Measurements from ENCODE around the gene OR5L1. TPM values are rescaled to one million over a fixed set of nuclear protein-coding genes. Genes with fewer than 3 reads are reported as not detected.

Gene OR5L1
- total RNA-seq, 1 experiment from 2014 or later = not detected

DNA sequence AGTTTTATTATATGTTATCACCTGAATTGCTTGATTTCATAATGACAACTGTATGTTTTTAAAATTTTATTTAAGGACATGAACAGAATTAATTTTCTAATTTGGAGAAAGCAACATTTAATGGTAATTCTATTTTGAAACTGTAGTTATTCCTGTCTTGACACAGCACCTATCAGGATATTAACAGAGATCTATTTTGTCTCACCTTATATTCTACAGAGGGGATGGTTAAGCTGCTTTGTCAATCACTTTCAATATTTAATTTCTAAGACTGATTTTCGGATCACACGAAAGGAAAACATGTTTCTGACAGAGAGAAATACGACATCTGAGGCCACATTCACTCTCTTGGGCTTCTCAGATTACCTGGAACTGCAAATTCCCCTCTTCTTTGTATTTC is 27.3 kb downstream of the OR5L1 start, which contains the start of gene OR5D16:
TSS of gene OR5D16 (plus strand) at position 301 of the 400 bp plus-strand sequence. CDS start at position 301, 0 bp downstream.
- Histone ChIP-seq H3K4me1 (ENCODE audit: low read length) (no peaks in the 10 kb centered on the region), H3K79me2 (ENCODE audit: low read length) (no peaks in the 10 kb centered on the region), H4K20me1 (ENCODE audit: insufficient read depth, low read depth, low read length) (no peaks in the 10 kb centered on the region), H3K4me2 (ENCODE audit: low read depth, low read length, poor library complexity, severe bottlenecking) (no peak within 1 kb of the TSS), H3K27ac (ENCODE audit: low read length) (no peak within 1 kb of the TSS), H3K4me3 (ENCODE audit: low read length) (no peak within 1 kb of the TSS), H3K9ac (ENCODE audit: low read length) (no peak within 1 kb of the TSS), H3K36me3 (ENCODE audit: insufficient read depth, low read length) (no peaks in the 10 kb centered on the region), H3K27me3 (ENCODE audit: low read length) (no peaks in the 10 kb centered on the region), H2AFZ (ENCODE audit: low read length) (no peak within 1 kb of the TSS), H3K9me3 (ENCODE audit: low read length) (peaks cover 17% of the 10 kb centered on the region), H3K9me2 (replicated peaks; ENCODE audit: insufficient read depth, low read length) (no peaks in the 10 kb centered on the region)
- DNase-seq = no peak

- no peak overlapping the region for H3K9ac ChIP-seq (ENCODE audit: low read length)
These were observed 36.3 kb downstream of the OR5L1 start for GRCh38 chr11:55847453-55847852.

DNA sequence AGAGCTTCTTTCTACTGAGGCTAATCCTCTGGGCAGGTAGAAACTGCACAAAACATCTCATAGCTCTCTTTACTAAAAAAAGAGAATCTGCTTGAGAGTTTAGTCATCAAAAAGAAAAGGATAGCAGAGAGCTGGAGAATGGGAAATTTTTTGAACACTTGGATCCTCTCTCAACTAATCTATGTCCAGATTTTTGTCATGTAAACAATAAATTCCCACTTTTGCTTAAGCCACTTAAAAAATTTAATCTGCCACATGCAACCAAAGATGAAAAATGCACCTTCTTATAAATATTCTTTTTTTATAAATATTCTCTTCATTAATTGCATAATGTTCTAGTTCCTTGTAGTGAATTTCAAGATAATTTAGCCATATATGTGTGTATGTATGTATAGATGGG is 37.9 kb downstream of the OR5L1 start:
- H3K9ac ChIP-seq (ENCODE audit: low read length) = no peak overlapping the region
- no peaks in the 10 kb centered on the region for H3K9me2 ChIP-seq (replicated peaks; ENCODE audit: insufficient read depth, low read length)
- DNase-seq = no peak
- peaks cover 28% of the 10 kb centered on the region for H3K9me3 ChIP-seq (ENCODE audit: low read length)
- no peaks in the 10 kb centered on the region for H3K36me3 ChIP-seq (ENCODE audit: insufficient read depth, low read length)
- no peak overlapping the region for H3K27ac ChIP-seq (ENCODE audit: low read length)
- H3K79me2 ChIP-seq (ENCODE audit: low read length) = no peaks in the 10 kb centered on the region
- H3K4me1 ChIP-seq (ENCODE audit: low read length) = no peaks in the 10 kb centered on the region
- no peaks in the 10 kb centered on the region for H3K27me3 ChIP-seq (ENCODE audit: low read length)
- no peak overlapping the region for H3K4me2 ChIP-seq (ENCODE audit: low read depth, low read length, poor library complexity, severe bottlenecking)
- no peaks in the 10 kb centered on the region for H4K20me1 ChIP-seq (ENCODE audit: insufficient read depth, low read depth, low read length)
- no peak overlapping the region for H3K4me3 ChIP-seq (ENCODE audit: low read length)
- no peak overlapping the region for H2AFZ ChIP-seq (ENCODE audit: low read length)

More at GRCh38 chr11:55847453-55847852, 36.3 kb downstream of the OR5L1 start:
- no peak overlapping the region for H3K4me3 ChIP-seq (ENCODE audit: low read length)
- H3K9me3 ChIP-seq (ENCODE audit: low read length) = peaks cover 25% of the 10 kb centered on the region
- no peaks in the 10 kb centered on the region for H3K27me3 ChIP-seq (ENCODE audit: low read length)
- no peak overlapping the region for H2AFZ ChIP-seq (ENCODE audit: low read length)
- no peak overlapping the region for H3K27ac ChIP-seq (ENCODE audit: low read length)
- no peak for DNase-seq
- H3K36me3 ChIP-seq (ENCODE audit: insufficient read depth, low read length) = no peaks in the 10 kb centered on the region
- H3K9me2 ChIP-seq (replicated peaks; ENCODE audit: insufficient read depth, low read length) = no peaks in the 10 kb centered on the region
- no peaks in the 10 kb centered on the region for H3K4me1 ChIP-seq (ENCODE audit: low read length)
- no peaks in the 10 kb centered on the region for H3K79me2 ChIP-seq (ENCODE audit: low read length)
- no peak overlapping the region for H3K4me2 ChIP-seq (ENCODE audit: low read depth, low read length, poor library complexity, severe bottlenecking)
- no peaks in the 10 kb centered on the region for H4K20me1 ChIP-seq (ENCODE audit: insufficient read depth, low read depth, low read length)

DNA sequence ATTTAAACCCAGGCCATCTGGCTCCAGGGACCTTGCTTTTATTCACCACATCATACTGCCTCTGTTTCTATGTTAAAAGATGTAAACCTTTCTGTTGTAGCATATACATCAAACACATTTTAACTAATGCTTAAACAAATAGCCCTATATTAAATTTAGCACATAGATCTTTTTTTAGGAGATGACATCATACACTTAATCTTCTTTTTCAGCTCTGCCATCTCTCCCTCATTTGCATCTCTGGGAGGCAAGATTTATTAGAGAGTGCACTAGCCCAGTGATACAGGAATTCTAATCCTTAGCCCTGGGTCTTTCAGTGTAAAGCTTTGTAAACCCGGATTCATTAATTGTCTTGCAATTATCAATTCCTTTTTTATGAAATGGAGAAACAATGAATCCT is 41.0 kb downstream of the OR5L1 start:
- no peak overlapping the region for H3K4me2 ChIP-seq (ENCODE audit: low read depth, low read length, poor library complexity, severe bottlenecking)
- H3K27me3 ChIP-seq (ENCODE audit: low read length) = no peaks in the 10 kb centered on the region
- no peaks in the 10 kb centered on the region for H3K79me2 ChIP-seq (ENCODE audit: low read length)
- no peaks in the 10 kb centered on the region for H3K9me2 ChIP-seq (replicated peaks; ENCODE audit: insufficient read depth, low read length)
- no peaks in the 10 kb centered on the region for H3K36me3 ChIP-seq (ENCODE audit: insufficient read depth, low read length)
- no peak overlapping the region for H3K27ac ChIP-seq (ENCODE audit: low read length)
- H4K20me1 ChIP-seq (ENCODE audit: insufficient read depth, low read depth, low read length) = no peaks in the 10 kb centered on the region
- no peak overlapping the region for H3K9ac ChIP-seq (ENCODE audit: low read length)
- DNase-seq = no peak
- no peak overlapping the region for H3K4me3 ChIP-seq (ENCODE audit: low read length)
- no peaks in the 10 kb centered on the region for H3K4me1 ChIP-seq (ENCODE audit: low read length)
- H2AFZ ChIP-seq (ENCODE audit: low read length) = no peak overlapping the region
- peaks cover 27% of the 10 kb centered on the region for H3K9me3 ChIP-seq (ENCODE audit: low read length)

DNA sequence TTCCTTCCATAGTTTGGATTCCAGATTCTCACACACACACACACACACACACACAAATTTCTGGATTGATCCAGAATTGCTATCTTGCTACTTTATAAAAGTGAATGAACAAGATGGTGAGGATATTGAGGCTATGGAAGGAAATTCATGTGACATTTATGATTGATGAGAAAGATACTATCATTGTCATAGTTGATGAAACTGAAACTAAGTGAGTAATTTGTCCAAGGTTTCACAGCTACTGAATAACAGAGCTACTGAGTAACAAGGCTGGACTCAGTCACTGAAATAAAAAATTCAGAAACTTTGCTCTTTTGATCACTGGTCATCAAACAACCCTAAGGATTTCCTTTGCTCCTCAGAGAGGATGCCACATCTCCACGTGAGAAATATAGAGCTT is 43.5 kb downstream of the OR5L1 start:
- Histone ChIP-seq H2AFZ (ENCODE audit: low read length) (no peak overlapping the region), H3K27me3 (ENCODE audit: low read length) (no peaks in the 10 kb centered on the region), H3K36me3 (ENCODE audit: insufficient read depth, low read length) (no peaks in the 10 kb centered on the region), H3K79me2 (ENCODE audit: low read length) (no peaks in the 10 kb centered on the region), H3K4me3 (ENCODE audit: low read length) (no peak overlapping the region), H3K4me1 (ENCODE audit: low read length) (no peaks in the 10 kb centered on the region), H3K9me2 (replicated peaks; ENCODE audit: insufficient read depth, low read length) (no peaks in the 10 kb centered on the region), H3K9me3 (ENCODE audit: low read length) (peaks cover 22% of the 10 kb centered on the region), H3K27ac (ENCODE audit: low read length) (no peak overlapping the region), H3K4me2 (ENCODE audit: low read depth, low read length, poor library complexity, severe bottlenecking) (no peak overlapping the region), H3K9ac (ENCODE audit: low read length) (no peak overlapping the region), H4K20me1 (ENCODE audit: insufficient read depth, low read depth, low read length) (no peaks in the 10 kb centered on the region)
- DNase-seq = no peak

Other genes starting within 250 kb of the OR5L1 start
- not detected in 2 replicates for gene OR4C16, start 239.2 kb upstream of the OR5L1 start, total RNA-seq (2014; rRNA removed; shearing (Covaris generic); ENCODE audit: low replicate concordance)
- not detected in 2 replicates for gene OR4C11, start 203.7 kb upstream of the OR5L1 start, total RNA-seq (2014; rRNA removed; shearing (Covaris generic); ENCODE audit: low replicate concordance)
- not detected in 2 replicates for gene OR4P4, start 176.3 kb upstream of the OR5L1 start, total RNA-seq (2014; rRNA removed; shearing (Covaris generic); ENCODE audit: low replicate concordance)
- gene OR4S2, start 163.0 kb upstream of the OR5L1 start, total RNA-seq (2014; rRNA removed; shearing (Covaris generic); ENCODE audit: low replicate concordance) = not detected in 2 replicates
- not detected in 2 replicates for gene OR4C6, start 149.2 kb upstream of the OR5L1 start, total RNA-seq (2014; rRNA removed; shearing (Covaris generic); ENCODE audit: low replicate concordance)
- gene OR5D13, start 37.9 kb upstream of the OR5L1 start, total RNA-seq (2014; rRNA removed; shearing (Covaris generic); ENCODE audit: low replicate concordance) = not detected in 2 replicates
- gene OR5D14, start 15.8 kb upstream of the OR5L1 start, total RNA-seq (2014; rRNA removed; shearing (Covaris generic); ENCODE audit: low replicate concordance) = not detected in 2 replicates
- not detected in 2 replicates for gene OR5D18, start 8.3 kb downstream of the OR5L1 start, total RNA-seq (2014; rRNA removed; shearing (Covaris generic); ENCODE audit: low replicate concordance)
- gene OR5L2, start 15.9 kb downstream of the OR5L1 start, total RNA-seq (2014; rRNA removed; shearing (Covaris generic); ENCODE audit: low replicate concordance) = not detected in 2 replicates
- not detected in 2 replicates for gene OR5D16, start 27.4 kb downstream of the OR5L1 start, total RNA-seq (2014; rRNA removed; shearing (Covaris generic); ENCODE audit: low replicate concordance)
- not detected in 2 replicates for gene TRIM51, start 71.9 kb downstream of the OR5L1 start, total RNA-seq (2014; rRNA removed; shearing (Covaris generic); ENCODE audit: low replicate concordance)
- gene OR5W2, start 103.2 kb downstream of the OR5L1 start, total RNA-seq (2014; rRNA removed; shearing (Covaris generic); ENCODE audit: low replicate concordance) = not detected in 2 replicates
- not detected in 2 replicates for gene OR5I1, start 125.0 kb downstream of the OR5L1 start, total RNA-seq (2014; rRNA removed; shearing (Covaris generic); ENCODE audit: low replicate concordance)
- gene OR10AG1, start 158.6 kb downstream of the OR5L1 start, total RNA-seq (2014; rRNA removed; shearing (Covaris generic); ENCODE audit: low replicate concordance) = not detected in 2 replicates
- gene OR5F1, start 183.3 kb downstream of the OR5L1 start, total RNA-seq (2014; rRNA removed; shearing (Covaris generic); ENCODE audit: low replicate concordance) = not detected in 2 replicates
- gene OR5AS1, start 216.3 kb downstream of the OR5L1 start, total RNA-seq (2014; rRNA removed; shearing (Covaris generic); ENCODE audit: low replicate concordance) = not detected in 2 replicates

Data from Karpas-422 (cell line).